HepG2 (cell line): ENCODE results near the gene COG5.

Experiments
- EP300 ChIP-seq, 3 experiments: sonication (generic) in 1 of 3; formaldehyde crosslinking in 1 of 3; IDR thresholded peaks; 2 replicates each; pipeline versions ENCODE4 v1.5.1 to v1.6.1; 2011 to 2020; ENCODE audit warnings: low read depth in 2 of 3, low read length in 2 of 3, borderline replicate concordance in 1 of 3, improper control_type of control experiment in 1 of 3, mild to moderate bottlenecking in 1 of 3, missing genetic modification reagents in 1 of 3, moderate library complexity in 1 of 3
- ESRRA ChIP-seq: sonication (generic); formaldehyde crosslinking; IDR thresholded peaks from 2 replicates; pipeline ENCODE4 v1.5.1; 2020; ENCODE audit warnings: mild to moderate bottlenecking, low read depth, missing genetic modification reagents
- FOXP1 ChIP-seq, 2 experiments: fragments of 450-650 bp in 1 of 2; IDR thresholded peaks; 2 replicates each; pipeline ENCODE4 v1.6.1; 2017 to 2018; ENCODE audit warnings: antibody characterized with exemption in 1 of 2
- MIXL1 ChIP-seq: IDR thresholded peaks from 2 replicates; pipeline ENCODE4 v1.6.1; 2016
- NCOA2 ChIP-seq: sonication (generic); formaldehyde crosslinking; IDR thresholded peaks from 2 replicates; pipeline ENCODE4 v1.8.0; 2022; ENCODE audit warnings: inconsistent platforms
- POLR2A ChIP-seq, 2 experiments: IDR thresholded peaks; 2 replicates each; pipeline ENCODE4 v1.6.1; 2011; ENCODE audit warnings: low read depth in 2 of 2, low read length in 2 of 2, mild to moderate bottlenecking in 1 of 2, moderate library complexity in 1 of 2; ENCODE audit not compliant: insufficient read depth in 1 of 2
- RBAK ChIP-seq: sonication (generic); formaldehyde crosslinking; IDR thresholded peaks from 2 replicates; pipeline ENCODE4 v1.5.1; 2020; ENCODE audit warnings: mild to moderate bottlenecking, missing genetic modification reagents
- SP1 ChIP-seq, 2 experiments: fragments of 450-650 bp in 1 of 2; sonication (generic) in 1 of 2; formaldehyde crosslinking in 1 of 2; IDR thresholded peaks; 2 replicates each; pipeline versions ENCODE4 v1.4.0 to v1.6.1; 2016 to 2020; ENCODE audit warnings: missing genetic modification reagents in 1 of 2
- ZNF431 ChIP-seq: sonication (generic); formaldehyde crosslinking; IDR thresholded peaks from 2 replicates; pipeline ENCODE4 v1.9.0; 2022; ENCODE audit warnings: missing genetic modification reagents, low read depth, mild to moderate bottlenecking, borderline replicate concordance
- TF ChIP-seq, protein P1 (sequence below): sonication (generic); IDR thresholded peaks from 2 replicates; pipeline ENCODE4 v1.6.1; 2016; ENCODE audit warnings: low read depth, borderline replicate concordance

DNA sequence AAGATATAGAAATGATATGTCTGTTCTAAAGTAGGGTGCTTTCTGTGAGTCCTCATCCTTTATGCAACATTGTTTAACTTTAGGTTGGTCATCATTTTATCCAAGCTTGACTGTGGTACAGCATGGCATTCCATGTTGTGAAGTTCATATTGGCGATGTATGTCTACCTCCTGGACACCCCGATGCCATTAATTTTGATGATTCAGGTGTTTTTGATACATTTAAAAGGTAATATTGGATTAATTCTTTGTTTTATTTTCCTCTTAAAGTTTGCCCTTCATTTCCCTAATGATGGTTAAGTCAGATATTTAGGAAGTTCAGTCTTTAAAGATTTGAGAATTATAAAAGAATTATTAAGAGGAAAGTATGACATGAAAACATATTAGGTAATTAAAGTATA lies 373.6 kb downstream of the COG5 start:
- TF ChIP-seq SP1 (IDR thresholded peaks at IDR 0.05) (no peak), SP1 (CRISPR knock-in tag; IDR thresholded peaks at IDR 0.05) (no peak), ESRRA (CRISPR knock-in tag) (no peak), EP300 (IDR thresholded peaks at IDR 0.05; ENCODE audit: low read depth in 2 of 2, low read length in 2 of 2) (no peak), EP300 (CRISPR knock-in tag; IDR thresholded peaks at IDR 0.05; ENCODE audit: borderline replicate concordance) (no peak), RBAK (CRISPR knock-in tag) (no peak), FOXP1 (IDR thresholded peaks at IDR 0.05) (no peak), FOXP1 (CRISPR knock-in tag; IDR thresholded peaks at IDR 0.05) (no peak), MIXL1 (CRISPR knock-in tag) (no peak), POLR2A (IDR thresholded peaks at IDR 0.05; ENCODE audit: insufficient read depth in 1 of 2, low read depth in 2 of 2, low read length in 2 of 2) (no peak), NCOA2 (CRISPR knock-in tag) (no peak), ZNF431 (CRISPR knock-in tag) (no peak)
- TF ChIP-seq, protein P1, sequence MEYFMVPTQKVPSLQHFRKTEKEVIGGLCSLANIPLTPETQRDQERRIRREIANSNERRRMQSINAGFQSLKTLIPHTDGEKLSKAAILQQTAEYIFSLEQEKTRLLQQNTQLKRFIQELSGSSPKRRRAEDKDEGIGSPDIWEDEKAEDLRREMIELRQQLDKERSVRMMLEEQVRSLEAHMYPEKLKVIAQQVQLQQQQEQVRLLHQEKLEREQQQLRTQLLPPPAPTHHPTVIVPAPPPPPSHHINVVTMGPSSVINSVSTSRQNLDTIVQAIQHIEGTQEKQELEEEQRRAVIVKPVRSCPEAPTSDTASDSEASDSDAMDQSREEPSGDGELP, result no peak
